IMR-90 (cell line): ENCODE data around the gene STXBP6. TPM values are rescaled to one million over a fixed set of nuclear protein-coding genes. Genes with fewer than 3 reads are reported as not detected.

Experiments
- ATAC-seq: fragments of 200-7000 bp; cut with Tn5 transposase; 2 replicates; pipeline ENCODE4 v1.9.1; 2020; ENCODE audit warnings: low read depth, mild to moderate bottlenecking, moderate library complexity
- BruUV-seq: library from RNA; stranded (reverse); fragments of 400-500 nt; replicated peaks from 2 replicates; lab custom pipeline; 2021; lab: Mats Ljungman, UMichigan
- CTCF ChIA-PET: fragments of 300-600 bp; formaldehyde crosslinking; extraction: SDS; loops from one replicate; lab custom pipeline; 2021; ENCODE audit warnings: antibody characterized with exemption; lab: Yijun Ruan, JAX
- POLR2A ChIA-PET: fragments of 300-600 bp; sonication (Branson Sonifier 250); formaldehyde crosslinking; loops from one replicate; lab custom pipeline; 2022; ENCODE audit warnings: antibody characterized with exemption; ENCODE audit not compliant: unreplicated experiment; lab: Charles Lee
- DNase-seq: peaks from one replicate; pipeline ENCODE4 v3.0.0; 2013
- H2AFZ ChIP-seq: replicated peaks from 2 replicates; pipeline ENCODE3; 2013; ENCODE audit warnings: low read length, mild to moderate bottlenecking; ENCODE audit not compliant: poor library complexity
- H2AK5ac ChIP-seq: 2 replicates; pipeline ENCODE4 v1.6.1; 2013; ENCODE audit warnings: low read depth, low read length, inconsistent platforms
- H2AK9ac ChIP-seq: replicated peaks from 2 replicates; pipeline ENCODE3; 2013; ENCODE audit warnings: mild to moderate bottlenecking, low read depth, low read length, moderate library complexity; ENCODE audit not compliant: poor library complexity
- H2BK120ac ChIP-seq: 2 replicates; pipeline ENCODE4 v1.6.1; 2013; ENCODE audit warnings: low read depth, low read length, inconsistent platforms
- H2BK15ac ChIP-seq: 3 replicates; pipeline ENCODE4 v1.6.1; 2013; ENCODE audit warnings: low read depth, low read length, inconsistent platforms
- H2BK20ac ChIP-seq: 2 replicates; pipeline ENCODE4 v1.6.1; 2013; ENCODE audit warnings: low read depth, mild to moderate bottlenecking, inconsistent platforms, low read length, moderate library complexity
- H2BK5ac ChIP-seq: 2 replicates; pipeline ENCODE4 v1.6.1; 2013; ENCODE audit warnings: mild to moderate bottlenecking, low read depth, low read length, inconsistent platforms; ENCODE audit not compliant: poor library complexity, severe bottlenecking
- H3K14ac ChIP-seq: replicated peaks from 2 replicates; pipeline ENCODE4 v1.6.1; 2013; ENCODE audit warnings: low read depth, low read length, inconsistent platforms
- H3K18ac ChIP-seq: 2 replicates; pipeline ENCODE4 v1.6.1; 2013; ENCODE audit warnings: low read depth, low read length, control low read depth
- H3K23ac ChIP-seq: 2 replicates; pipeline ENCODE4 v1.6.1; 2013; ENCODE audit warnings: low read depth, low read length, inconsistent platforms
- H3K27ac ChIP-seq: 2 replicates; pipeline ENCODE4 v1.5.1; 2013; ENCODE audit warnings: mild to moderate bottlenecking, control low read depth, low read length; ENCODE audit not compliant: insufficient read depth
- H3K27me3 ChIP-seq: 2 replicates; pipeline ENCODE4 v1.6.1; 2013; ENCODE audit warnings: low read length; ENCODE audit not compliant: control insufficient read depth, insufficient read depth
- H3K36me3 ChIP-seq: 2 replicates; pipeline ENCODE4 v1.6.1; 2013; ENCODE audit warnings: low read length, mixed read lengths; ENCODE audit not compliant: control insufficient read depth, insufficient read depth
- H3K4ac ChIP-seq: 2 replicates; pipeline ENCODE4 v1.6.1; 2013; ENCODE audit warnings: low read depth, low read length, inconsistent platforms
- H3K4me1 ChIP-seq: 2 replicates; pipeline ENCODE4 v1.6.1; 2013; ENCODE audit warnings: low read length, mixed read lengths; ENCODE audit not compliant: control insufficient read depth, insufficient read depth
- H3K4me2 ChIP-seq: 2 replicates; pipeline ENCODE4 v1.6.1; 2013; ENCODE audit warnings: low read depth, mild to moderate bottlenecking, control low read depth, low read length, moderate library complexity
- H3K4me3 ChIP-seq: 2 replicates; pipeline ENCODE4 v1.5.1; 2013; ENCODE audit warnings: low read depth, mild to moderate bottlenecking, control low read depth, low read length, moderate library complexity; ENCODE audit not compliant: insufficient read depth
- H3K56ac ChIP-seq: 2 replicates; pipeline ENCODE4 v1.6.1; 2013; ENCODE audit warnings: low read length, inconsistent platforms; ENCODE audit not compliant: insufficient read depth; ENCODE audit errors: extremely low read depth
- H3K79me1 ChIP-seq, 2 experiments: 2 replicates each; pipeline ENCODE4 v1.6.1; 2013; ENCODE audit warnings: low read length in 2 of 2, inconsistent platforms in 1 of 2, low read depth in 1 of 2
- H3K9ac ChIP-seq: 2 replicates; pipeline ENCODE4 v1.6.1; 2013; ENCODE audit warnings: low read depth, low read length, control low read depth
- H3K9me1 ChIP-seq: 2 replicates; pipeline ENCODE4 v1.6.1; 2013; ENCODE audit warnings: low read length, inconsistent platforms; ENCODE audit not compliant: insufficient read depth
- H3K9me3 ChIP-seq: 2 replicates; pipeline ENCODE4 v1.6.1; 2013; ENCODE audit warnings: low read length; ENCODE audit not compliant: control insufficient read depth, insufficient read depth
- H4K20me1 ChIP-seq: 2 replicates; pipeline ENCODE4 v1.6.1; 2013; ENCODE audit warnings: low read length, inconsistent platforms; ENCODE audit not compliant: insufficient read depth
- H4K5ac ChIP-seq: 2 replicates; pipeline ENCODE4 v1.6.1; 2013; ENCODE audit warnings: mild to moderate bottlenecking, low read depth, low read length, control low read depth
- H4K8ac ChIP-seq, 2 experiments: 2 replicates each; pipeline ENCODE4 v1.6.1; 2013; ENCODE audit warnings: low read depth in 2 of 2, low read length in 2 of 2, control low read depth in 1 of 2, inconsistent platforms in 1 of 2
- H4K91ac ChIP-seq: 2 replicates; pipeline ENCODE4 v1.6.1; 2013; ENCODE audit warnings: low read depth, low read length, inconsistent platforms; ENCODE audit not compliant: insufficient read depth
- RAD21 ChIP-seq: IDR thresholded peaks from 2 replicates; pipeline ENCODE4 v1.6.1; 2012; ENCODE audit warnings: low read length, improper control_type of control experiment
- WGBS, 2 experiments: methylation state at CpG; one replicate each; pipeline versions ENCODE4 v1.1.5 to v1.1.7; 2013; ENCODE audit warnings: missing lambda C conversion rate in 2 of 2; ENCODE audit not compliant: insufficient read length in 1 of 2; ENCODE audit errors: extremely low coverage in 2 of 2; 5-methylcytosine and 5-hydroxymethylcytosine counted together
- dilution Hi-C: fragments of 300-500 bp; cut with HindIII; formaldehyde crosslinking; loops from one replicate; pipeline ENCODE4 v1.14.3; 2018; ENCODE audit warnings: low sequenced_read_pairs; ENCODE audit not compliant: unreplicated experiment
- in situ Hi-C: fragments of 300-500 bp; cut with MboI; formaldehyde crosslinking; loops from 3 replicates; pipeline ENCODE4 v1.14.3; 2019; ENCODE audit warnings: low sequenced_read_pairs, inconsistent platforms, mixed read lengths
- intact Hi-C: fragments of 100-400 bp; cut with micrococcal nuclease; formaldehyde crosslinking; loops from 2 replicates; pipeline ENCODE4 v1.10.0; 2022
- polyA plus RNA-seq, 3 experiments: library from polyadenylated mRNA; depleted of rRNA; stranded (reverse); fragments of >200 nt; gene quantifications; 2 replicates each; pipeline ENCODE4 v1.2.3, GENCODE V29; 2012; ENCODE audit warnings: low replicate concordance in 1 of 3
- total RNA-seq: library from RNA; depleted of rRNA; stranded (reverse); fragments of >200 nt; gene quantifications from 2 replicates; pipeline ENCODE4 v1.2.3, GENCODE V29; 2012

STXBP6 gene
- total and polyA plus RNA-seq, 2 of the 4 experiments (the other 2 are of a cell fraction), result 14.2 to 14.3 TPM

DNA sequence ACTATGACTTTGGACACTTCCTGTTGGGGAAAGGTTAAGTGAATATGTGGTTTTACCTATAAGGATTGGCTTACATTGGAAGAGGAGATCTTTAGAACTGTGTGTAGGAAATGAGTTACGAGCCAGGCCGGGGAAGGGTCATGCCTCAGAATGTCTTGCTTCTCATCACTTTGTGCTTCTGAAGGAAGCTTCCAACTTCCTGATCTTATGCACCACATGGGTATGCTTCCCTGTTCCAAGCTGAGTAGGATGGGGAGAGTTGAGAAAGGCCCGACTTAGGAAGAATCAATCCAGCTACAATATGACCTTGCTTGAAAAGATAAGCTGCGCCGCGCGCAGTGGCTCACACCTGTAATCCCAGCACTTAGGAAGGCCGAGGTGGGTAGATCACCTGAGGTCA, 59.9 kb downstream of the STXBP6 start:
- H4K5ac ChIP-seq, result no peak overlapping the region
- no peak for TF ChIP-seq RAD21
- H4K20me1 ChIP-seq, result no peaks in the 10 kb centered on the region
- no peak overlapping the region for H3K56ac ChIP-seq
- no peaks in the 10 kb centered on the region for H3K36me3 ChIP-seq
- in situ Hi-C loops (no loop called here), dilution Hi-C loops (no loop called here), intact Hi-C loops (no loop called here)
- no peak overlapping the region for H2BK120ac ChIP-seq
- no peak for DNase-seq
- H4K8ac ChIP-seq, result no peak overlapping the region
- no CpG with 5 or more reads among the region's 8 CpGs for WGBS, 2 experiments
- H3K23ac ChIP-seq, result no peak overlapping the region
- no peak overlapping the region for H3K18ac ChIP-seq
- no peak overlapping the region for H2BK20ac ChIP-seq
- no peak overlapping the region for H4K91ac ChIP-seq
- H2BK5ac ChIP-seq, result no peak overlapping the region
- POLR2A ChIA-PET, result no interaction called here
- H3K9me1 ChIP-seq, result no peaks in the 10 kb centered on the region
- no peak overlapping the region for H3K4me2 ChIP-seq
- H3K9ac ChIP-seq, result no peak overlapping the region
- BruUV-seq, result no TSS peak
- no peaks in the 10 kb centered on the region for H3K9me3 ChIP-seq
- CTCF ChIA-PET, result interaction anchor here (0.6 kb wide), 1 partner anchor 13 kb away, joined by 5 read pairs; no protein-coding TSS in a partner anchor
- no peak overlapping the region for H3K4ac ChIP-seq
- H3K27ac ChIP-seq, result no peak overlapping the region
- no peak overlapping the region for H2AK5ac ChIP-seq
- H3K79me1 ChIP-seq, result no peaks in the 10 kb centered on the region
- H2AK9ac ChIP-seq, result no peak overlapping the region
- no peak overlapping the region for H2BK15ac ChIP-seq
- no peak overlapping the region for H3K4me3 ChIP-seq
- no peak overlapping the region for H3K14ac ChIP-seq
- no peak for ATAC-seq
- H2AFZ ChIP-seq, result no peak overlapping the region
- peaks cover 7% of the 10 kb centered on the region for H3K27me3 ChIP-seq
- H3K4me1 ChIP-seq, result peaks cover 2% of the 10 kb centered on the region; the same call in 1 of the 2 replicates
